IPS-18a (cell line): ENCODE data around the gene DLX6.

ENCODE experiments used
- H3K27ac ChIP-seq: one replicate; pipeline ENCODE4 v1.5.1; 2013; ENCODE audit warnings: low read length
- H3K27me3 ChIP-seq: one replicate; pipeline ENCODE4 v1.6.1; 2013; ENCODE audit warnings: mild to moderate bottlenecking, low read length; ENCODE audit not compliant: control insufficient read depth, insufficient read depth
- H3K36me3 ChIP-seq: one replicate; pipeline ENCODE4 v1.6.1; 2013; ENCODE audit warnings: low read depth, low read length; ENCODE audit not compliant: control insufficient read depth
- H3K4me1 ChIP-seq: one replicate; pipeline ENCODE4 v1.6.1; 2013; ENCODE audit warnings: low read depth, low read length; ENCODE audit not compliant: control insufficient read depth
- H3K4me3 ChIP-seq: one replicate; pipeline ENCODE4 v1.5.1; 2013; ENCODE audit warnings: low read length
- H3K9ac ChIP-seq: one replicate; pipeline ENCODE4 v1.6.1; 2013; ENCODE audit warnings: mild to moderate bottlenecking, low read length, moderate library complexity
- H3K9me3 ChIP-seq: one replicate; pipeline ENCODE4 v1.6.1; 2013; ENCODE audit warnings: low read depth, low read length; ENCODE audit not compliant: control insufficient read depth

The DLX6 gene

GRCh38 chr7:96986901-96987300 is 18.5 kb upstream of the DLX6 start:
- no peak overlapping the region for H3K4me3 ChIP-seq
- H3K27ac ChIP-seq, result no peak overlapping the region
- H3K4me1 ChIP-seq, result peaks cover 10% of the 10 kb centered on the region
- no peak overlapping the region for H3K9ac ChIP-seq
- no peaks in the 10 kb centered on the region for H3K9me3 ChIP-seq
- no peaks in the 10 kb centered on the region for H3K36me3 ChIP-seq
- peaks cover 70% of the 10 kb centered on the region for H3K27me3 ChIP-seq

- no peak overlapping the region for H3K9ac ChIP-seq
- H3K27me3 ChIP-seq, result peaks cover 78% of the 10 kb centered on the region
- H3K4me1 ChIP-seq, result peaks cover 16% of the 10 kb centered on the region
- H3K27ac ChIP-seq, result no peak overlapping the region
- no peaks in the 10 kb centered on the region for H3K9me3 ChIP-seq
- H3K4me3 ChIP-seq, result no peak overlapping the region
- no peaks in the 10 kb centered on the region for H3K36me3 ChIP-seq
These were observed 17.6 kb upstream of the DLX6 start for GRCh38 chr7:96987719-96988118.

- Histone ChIP-seq H3K4me3 (peak overlapping the region; percentile 18), H3K4me1 (peaks cover 19% of the 10 kb centered on the region), H3K27ac (no peak overlapping the region), H3K36me3 (no peaks in the 10 kb centered on the region), H3K9me3 (no peaks in the 10 kb centered on the region), H3K27me3 (peaks cover 94% of the 10 kb centered on the region), H3K9ac (no peak overlapping the region)
These were observed 16.0 kb upstream of the DLX6 start for GRCh38 chr7:96989241-96989858.

GRCh38 chr7:96989859-96990317 is 15.5 kb upstream of the DLX6 start:
- H3K4me1 ChIP-seq, result peaks cover 19% of the 10 kb centered on the region
- H3K36me3 ChIP-seq, result no peaks in the 10 kb centered on the region
- H3K9ac ChIP-seq, result no peak overlapping the region
- H3K9me3 ChIP-seq, result no peaks in the 10 kb centered on the region
- H3K27me3 ChIP-seq, result peaks cover 100% of the 10 kb centered on the region
- H3K27ac ChIP-seq, result no peak overlapping the region
- H3K4me3 ChIP-seq, result peak overlapping the region; percentile 18

GRCh38 chr7:96991546-96992191 is 13.7 kb upstream of the DLX6 start:
- Histone ChIP-seq H3K4me1 (peaks cover 25% of the 10 kb centered on the region), H3K9ac (no peak overlapping the region), H3K4me3 (no peak overlapping the region), H3K27me3 (peaks cover 100% of the 10 kb centered on the region), H3K27ac (no peak overlapping the region), H3K9me3 (no peaks in the 10 kb centered on the region), H3K36me3 (no peaks in the 10 kb centered on the region)

- peaks cover 100% of the 10 kb centered on the region for H3K27me3 ChIP-seq
- H3K36me3 ChIP-seq, result no peaks in the 10 kb centered on the region
- no peak overlapping the region for H3K9ac ChIP-seq
- H3K9me3 ChIP-seq, result no peaks in the 10 kb centered on the region
- no peak overlapping the region for H3K27ac ChIP-seq
- H3K4me1 ChIP-seq, result peaks cover 27% of the 10 kb centered on the region
- H3K4me3 ChIP-seq, result peak overlapping the region; percentile 54
These were observed 13.0 kb upstream of the DLX6 start for GRCh38 chr7:96992192-96993005.

- H3K27ac ChIP-seq, result no peak overlapping the region
- no peak overlapping the region for H3K9ac ChIP-seq
- H3K4me3 ChIP-seq, result peak overlapping the region; percentile 54
- no peaks in the 10 kb centered on the region for H3K9me3 ChIP-seq
- H3K4me1 ChIP-seq, result peaks cover 27% of the 10 kb centered on the region
- H3K27me3 ChIP-seq, result peaks cover 100% of the 10 kb centered on the region
- H3K36me3 ChIP-seq, result no peaks in the 10 kb centered on the region
These were observed 12.1 kb upstream of the DLX6 start for GRCh38 chr7:96993094-96993865.

- Histone ChIP-seq H3K36me3 (no peaks in the 10 kb centered on the region), H3K9me3 (no peaks in the 10 kb centered on the region), H3K4me1 (peaks cover 32% of the 10 kb centered on the region), H3K4me3 (no peak overlapping the region), H3K27ac (no peak overlapping the region), H3K9ac (no peak overlapping the region), H3K27me3 (peaks cover 100% of the 10 kb centered on the region)
These were observed 11.4 kb upstream of the DLX6 start for GRCh38 chr7:96993980-96994379.

GRCh38 chr7:96995406-96996110 is 9.8 kb upstream of the DLX6 start:
- Histone ChIP-seq H3K27ac (no peak overlapping the region), H3K27me3 (peaks cover 100% of the 10 kb centered on the region), H3K4me3 (no peak overlapping the region), H3K36me3 (no peaks in the 10 kb centered on the region), H3K4me1 (peaks cover 28% of the 10 kb centered on the region), H3K9me3 (no peaks in the 10 kb centered on the region), H3K9ac (no peak overlapping the region)

GRCh38 chr7:96996111-96996957 is 9.0 kb upstream of the DLX6 start:
- Histone ChIP-seq H3K27ac (no peak overlapping the region), H3K27me3 (peaks cover 100% of the 10 kb centered on the region), H3K9ac (no peak overlapping the region), H3K9me3 (no peaks in the 10 kb centered on the region), H3K4me3 (no peak overlapping the region), H3K36me3 (no peaks in the 10 kb centered on the region), H3K4me1 (peaks cover 33% of the 10 kb centered on the region)
